ENCODE data around the gene TMEM37. TPM values are rescaled to one million over a fixed set of nuclear protein-coding genes. Genes with fewer than 3 reads are reported as not detected.

The TMEM37 gene
- total RNA-seq, 1 experiment from 2014 or later: 9.6 TPM

- H3K4me3 Mint-ChIP-seq: no peak overlapping the region
- peaks cover 21% of the 10 kb centered on the region for H3K36me3 Mint-ChIP-seq
- ChIA-PET CTCF (no interaction called here), POLR2A (no interaction called here)
- DNase-seq (ENCODE audit: low spot score) (no peak), ATAC-seq (no peak)
- H3K27me3 Mint-ChIP-seq (ENCODE audit: low read depth): peaks cover 18% of the 10 kb centered on the region
- no peak overlapping the region for H3K27ac Mint-ChIP-seq
- H3K9me3 Mint-ChIP-seq: peaks cover 31% of the 10 kb centered on the region
- TF ChIP-seq E2F1 (CRISPR knock-in tag; IDR thresholded peaks at IDR 0.05) (no peak), MYBL2 (CRISPR knock-in tag; IDR thresholded peaks at IDR 0.05) (no peak), FOXK1 (CRISPR knock-in tag; IDR thresholded peaks at IDR 0.05) (no peak), ATF1 (CRISPR knock-in tag; IDR thresholded peaks at IDR 0.05) (no peak), NFYB (CRISPR knock-in tag; conservative IDR thresholded peaks at IDR 0.05; ENCODE audit: low read depth) (no peak), CTCF (IDR thresholded peaks at IDR 0.05) (no peak), ZNF532 (CRISPR knock-in tag; IDR thresholded peaks at IDR 0.05; ENCODE audit: borderline replicate concordance) (no peak), E2F5 (CRISPR knock-in tag; IDR thresholded peaks at IDR 0.05) (no peak), RORB (CRISPR knock-in tag; IDR thresholded peaks at IDR 0.05) (no peak), IRF2 (CRISPR knock-in tag; IDR thresholded peaks at IDR 0.05; ENCODE audit: borderline replicate concordance, low read depth) (no peak), PRDM15 (CRISPR knock-in tag; IDR thresholded peaks at IDR 0.05) (no peak), CREB1 (CRISPR knock-in tag; IDR thresholded peaks at IDR 0.05) (no peak), ZBTB43 (CRISPR knock-in tag; IDR thresholded peaks at IDR 0.05) (no peak), USF2 (CRISPR knock-in tag; IDR thresholded peaks at IDR 0.05) (no peak), IRF1 (CRISPR knock-in tag; IDR thresholded peaks at IDR 0.05) (no peak), ZNF263 (CRISPR knock-in tag; IDR thresholded peaks at IDR 0.05; ENCODE audit: low read depth) (no peak), MAX (CRISPR knock-in tag; IDR thresholded peaks at IDR 0.05) (no peak)
- H3K4me1 Mint-ChIP-seq: peaks cover 17% of the 10 kb centered on the region
Observed at GRCh38 chr2:119421304-119421703, 10.3 kb upstream of the TMEM37 start.

Data from WTC11 (cell line).